Liver (tissue), 9 donors: ENCODE data around the gene SHTN1. TPM values are rescaled to one million over a fixed set of nuclear protein-coding genes. Genes with fewer than 3 reads are reported as not detected.

Source experiments
- DNase-seq: peaks from one replicate; pipeline ENCODE4 v3.0.0-alpha.2; 2017; ENCODE audit warnings: low spot score
- H3K27ac ChIP-seq, 2 donors: one replicate each; pipeline ENCODE4 v1.7.0; 2013; ENCODE audit warnings: inconsistent platforms in 2 of 2, low read length in 2 of 2, control low read depth in 1 of 2, low read depth in 1 of 2, mild to moderate bottlenecking in 1 of 2
- H3K27me3 ChIP-seq, 4 donors: one replicate each; pipeline versions ENCODE4 v1.6.1 to v1.7.0; 2013; ENCODE audit warnings: low read length in 3 of 4, inconsistent platforms in 1 of 4, mild to moderate bottlenecking in 1 of 4, moderate library complexity in 1 of 4; ENCODE audit not compliant: control insufficient read depth in 4 of 4, insufficient read depth in 4 of 4
- H3K36me3 ChIP-seq, 4 donors: one replicate each; pipeline versions ENCODE4 v1.6.1 to v1.7.0; 2013; ENCODE audit warnings: low read length in 3 of 4, mild to moderate bottlenecking in 3 of 4, low read depth in 1 of 4, moderate library complexity in 1 of 4; ENCODE audit not compliant: control insufficient read depth in 4 of 4, insufficient read depth in 3 of 4
- H3K4me1 ChIP-seq, 4 donors: one replicate each; pipeline versions ENCODE4 v1.6.1 to v1.7.0; 2013; ENCODE audit warnings: low read length in 3 of 4, mild to moderate bottlenecking in 3 of 4, moderate library complexity in 1 of 4; ENCODE audit not compliant: control insufficient read depth in 4 of 4, insufficient read depth in 4 of 4
- H3K4me3 ChIP-seq, 3 donors: one replicate each; pipeline versions ENCODE4 v1.6.1 to v1.7.0; 2013; ENCODE audit warnings: low read length in 3 of 3, control low read depth in 1 of 3, low read depth in 1 of 3, mild to moderate bottlenecking in 1 of 3
- H3K9ac ChIP-seq, 2 donors: one replicate each; pipeline ENCODE4 v1.7.0; 2013; ENCODE audit warnings: low read length in 2 of 2, mild to moderate bottlenecking in 2 of 2, moderate library complexity in 2 of 2, control low read depth in 1 of 2, low read depth in 1 of 2
- H3K9me3 ChIP-seq, 4 donors: one replicate each; pipeline versions ENCODE4 v1.6.1 to v1.7.0; 2013; ENCODE audit warnings: low read length in 3 of 4; ENCODE audit not compliant: control insufficient read depth in 4 of 4
- EGR1 ChIP-seq, 2 donors: IDR thresholded peaks; 2 replicates each; pipeline ENCODE4 v1.6.1; 2016 to 2018; ENCODE audit warnings: antibody characterized with exemption in 2 of 2, low read depth in 2 of 2
- FOXA1 ChIP-seq: IDR thresholded peaks from 2 replicates; pipeline ENCODE4 v1.6.1; 2016; ENCODE audit warnings: antibody characterized with exemption
- FOXA2 ChIP-seq: IDR thresholded peaks from 2 replicates; pipeline ENCODE4 v1.6.1; 2016; ENCODE audit warnings: antibody characterized with exemption
- GABPA ChIP-seq, 2 donors: IDR thresholded peaks in 1 of 2; conservative IDR thresholded peaks in 1 of 2; 2 replicates each; pipeline ENCODE4 v1.6.1; 2016; ENCODE audit warnings: antibody characterized with exemption in 2 of 2, mild to moderate bottlenecking in 1 of 2, moderate library complexity in 1 of 2
- HNF4A ChIP-seq, 2 donors: conservative IDR thresholded peaks; 2 replicates each; pipeline ENCODE4 v1.6.1; 2016; ENCODE audit warnings: antibody characterized with exemption in 2 of 2, mild to moderate bottlenecking in 2 of 2
- HNF4G ChIP-seq: IDR thresholded peaks from 2 replicates; pipeline ENCODE4 v1.6.1; 2016; ENCODE audit warnings: antibody characterized with exemption
- JUND ChIP-seq, 2 donors: IDR thresholded peaks; 2 replicates each; pipeline ENCODE4 v1.6.1; 2016; ENCODE audit warnings: antibody characterized with exemption in 2 of 2
- NR2F2 ChIP-seq: IDR thresholded peaks from 2 replicates; pipeline ENCODE4 v1.6.1; 2016; ENCODE audit warnings: antibody characterized with exemption
- RAD21 ChIP-seq, 2 donors: IDR thresholded peaks; 2 replicates each; pipeline ENCODE4 v1.6.1; 2016; ENCODE audit warnings: antibody characterized with exemption in 2 of 2, mild to moderate bottlenecking in 2 of 2
- RXRA ChIP-seq, 2 donors: IDR thresholded peaks; 2 replicates each; pipeline ENCODE4 v1.6.1; 2017 to 2018; ENCODE audit warnings: antibody characterized with exemption in 2 of 2, mild to moderate bottlenecking in 1 of 2
- SP1 ChIP-seq: IDR thresholded peaks from 2 replicates; pipeline ENCODE4 v1.6.1; 2018; ENCODE audit warnings: antibody characterized with exemption, mild to moderate bottlenecking
- TAF1 ChIP-seq: conservative IDR thresholded peaks from 2 replicates; pipeline ENCODE4 v1.6.1; 2016; ENCODE audit warnings: antibody characterized with exemption, mild to moderate bottlenecking
- YY1 ChIP-seq: IDR thresholded peaks from 2 replicates; pipeline ENCODE4 v1.6.1; 2016; ENCODE audit warnings: antibody characterized with exemption, mild to moderate bottlenecking
- WGBS: extraction: QIAGEN DNeasy Blood & Tissue Kit; methylation state at CpG from one replicate; pipeline ENCODE4 v1.1.7; 2013; 5-methylcytosine and 5-hydroxymethylcytosine counted together
- polyA plus RNA-seq, 2 donors: library from polyadenylated mRNA; stranded (reverse) in 1 of 2; unstranded in 1 of 2; fragments of 200-250 nt in 1 of 2; fragments of >200 nt in 1 of 2; fragmentation: Nextera tagmentation in 1 of 2; extraction: Ambion mirVana in 1 of 2; gene quantifications; one replicate each; pipeline versions ENCODE4 v1.2.1 to v1.2.3, GENCODE V29; 2013 to 2015
- total RNA-seq, 2 donors: library from RNA; depleted of rRNA; stranded (reverse); fragments of >200 nt; gene quantifications; one replicate each; pipeline ENCODE4 v1.2.3, GENCODE V29; 2014
- TF ChIP-seq, protein P1 (sequence below): IDR thresholded peaks from 2 replicates; pipeline ENCODE4 v1.6.1; 2016; ENCODE audit warnings: antibody characterized with exemption
- TF ChIP-seq, protein P2 (sequence below): IDR thresholded peaks from 2 replicates; pipeline ENCODE4 v1.6.1; 2016; ENCODE audit warnings: antibody characterized with exemption
- TF ChIP-seq, protein P3 (sequence below): fragments of 150-350 bp; IDR thresholded peaks from 2 replicates; pipeline ENCODE4 v1.5.1; 2017; ENCODE audit warnings: improper control_type of control experiment, low read depth, low read length; ENCODE audit not compliant: missing input control
- TF ChIP-seq, protein P4 (sequence below): IDR thresholded peaks from 2 replicates; pipeline ENCODE4 v1.6.1; 2016; ENCODE audit warnings: antibody characterized with exemption
- donor health status: healthy.
- donor health status: healthy.
- donor health status: healthy.
- donor health status: healthy.
- donor health status: healthy.

Gene SHTN1
- total and polyA plus RNA-seq, 4 donors: 3.2 to 11.7 (median 10.3) TPM

DNA sequence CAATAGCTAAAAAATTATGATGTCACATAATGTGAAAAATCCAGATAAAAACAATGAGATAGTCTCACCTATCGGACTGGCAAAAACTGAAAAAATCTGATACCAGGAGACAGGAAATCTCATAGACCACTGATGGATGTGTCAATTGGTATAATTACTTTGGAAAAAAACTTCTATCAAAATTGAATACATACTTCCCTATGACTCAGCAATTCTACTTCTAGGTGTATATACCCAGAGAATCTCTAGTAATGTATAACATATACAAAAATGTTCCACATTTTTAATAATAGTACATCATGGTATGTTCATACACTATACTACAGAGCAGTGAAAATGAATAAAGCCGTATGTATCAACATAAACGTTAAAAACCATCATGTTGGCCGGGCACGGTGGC lies 34.9 kb downstream of the SHTN1 start:
- DNase-seq: no peak
- H3K9me3 ChIP-seq: no peaks in the 10 kb centered on the region
- H3K27ac ChIP-seq: no peak overlapping the region
- TF ChIP-seq, protein P1, sequence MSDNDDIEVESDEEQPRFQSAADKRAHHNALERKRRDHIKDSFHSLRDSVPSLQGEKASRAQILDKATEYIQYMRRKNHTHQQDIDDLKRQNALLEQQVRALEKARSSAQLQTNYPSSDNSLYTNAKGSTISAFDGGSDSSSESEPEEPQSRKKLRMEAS: no peak
- TF ChIP-seq RXRA (IDR thresholded peaks at IDR 0.05) (no peak), HNF4G (no peak), NR2F2 (no peak), HNF4A (conservative IDR thresholded peaks at IDR 0.05) (no peak), TAF1 (no peak), FOXA1 (no peak), EGR1 (IDR thresholded peaks at IDR 0.05; ENCODE audit: low read depth in 2 of 2) (no peak), YY1 (no peak)
- TF ChIP-seq, protein P2, sequence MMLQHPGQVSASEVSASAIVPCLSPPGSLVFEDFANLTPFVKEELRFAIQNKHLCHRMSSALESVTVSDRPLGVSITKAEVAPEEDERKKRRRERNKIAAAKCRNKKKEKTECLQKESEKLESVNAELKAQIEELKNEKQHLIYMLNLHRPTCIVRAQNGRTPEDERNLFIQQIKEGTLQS: no peak
- TF ChIP-seq, protein P3, sequence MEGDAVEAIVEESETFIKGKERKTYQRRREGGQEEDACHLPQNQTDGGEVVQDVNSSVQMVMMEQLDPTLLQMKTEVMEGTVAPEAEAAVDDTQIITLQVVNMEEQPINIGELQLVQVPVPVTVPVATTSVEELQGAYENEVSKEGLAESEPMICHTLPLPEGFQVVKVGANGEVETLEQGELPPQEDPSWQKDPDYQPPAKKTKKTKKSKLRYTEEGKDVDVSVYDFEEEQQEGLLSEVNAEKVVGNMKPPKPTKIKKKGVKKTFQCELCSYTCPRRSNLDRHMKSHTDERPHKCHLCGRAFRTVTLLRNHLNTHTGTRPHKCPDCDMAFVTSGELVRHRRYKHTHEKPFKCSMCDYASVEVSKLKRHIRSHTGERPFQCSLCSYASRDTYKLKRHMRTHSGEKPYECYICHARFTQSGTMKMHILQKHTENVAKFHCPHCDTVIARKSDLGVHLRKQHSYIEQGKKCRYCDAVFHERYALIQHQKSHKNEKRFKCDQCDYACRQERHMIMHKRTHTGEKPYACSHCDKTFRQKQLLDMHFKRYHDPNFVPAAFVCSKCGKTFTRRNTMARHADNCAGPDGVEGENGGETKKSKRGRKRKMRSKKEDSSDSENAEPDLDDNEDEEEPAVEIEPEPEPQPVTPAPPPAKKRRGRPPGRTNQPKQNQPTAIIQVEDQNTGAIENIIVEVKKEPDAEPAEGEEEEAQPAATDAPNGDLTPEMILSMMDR: no peak
- TF ChIP-seq, protein P4, sequence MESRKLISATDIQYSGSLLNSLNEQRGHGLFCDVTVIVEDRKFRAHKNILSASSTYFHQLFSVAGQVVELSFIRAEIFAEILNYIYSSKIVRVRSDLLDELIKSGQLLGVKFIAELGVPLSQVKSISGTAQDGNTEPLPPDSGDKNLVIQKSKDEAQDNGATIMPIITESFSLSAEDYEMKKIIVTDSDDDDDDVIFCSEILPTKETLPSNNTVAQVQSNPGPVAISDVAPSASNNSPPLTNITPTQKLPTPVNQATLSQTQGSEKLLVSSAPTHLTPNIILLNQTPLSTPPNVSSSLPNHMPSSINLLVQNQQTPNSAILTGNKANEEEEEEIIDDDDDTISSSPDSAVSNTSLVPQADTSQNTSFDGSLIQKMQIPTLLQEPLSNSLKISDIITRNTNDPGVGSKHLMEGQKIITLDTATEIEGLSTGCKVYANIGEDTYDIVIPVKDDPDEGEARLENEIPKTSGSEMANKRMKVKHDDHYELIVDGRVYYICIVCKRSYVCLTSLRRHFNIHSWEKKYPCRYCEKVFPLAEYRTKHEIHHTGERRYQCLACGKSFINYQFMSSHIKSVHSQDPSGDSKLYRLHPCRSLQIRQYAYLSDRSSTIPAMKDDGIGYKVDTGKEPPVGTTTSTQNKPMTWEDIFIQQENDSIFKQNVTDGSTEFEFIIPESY: no peak
- no peak overlapping the region for H3K4me3 ChIP-seq
- no peak overlapping the region for H3K9ac ChIP-seq
- H3K4me1 ChIP-seq: no peaks in the 10 kb centered on the region
- 96% methylated on average over 5 of the region's 5 CpGs for WGBS
- no peaks in the 10 kb centered on the region for H3K27me3 ChIP-seq
- peaks cover 1 to 6% (median 5%) of the 10 kb centered on the region in 4 donors for H3K36me3 ChIP-seq

DNA sequence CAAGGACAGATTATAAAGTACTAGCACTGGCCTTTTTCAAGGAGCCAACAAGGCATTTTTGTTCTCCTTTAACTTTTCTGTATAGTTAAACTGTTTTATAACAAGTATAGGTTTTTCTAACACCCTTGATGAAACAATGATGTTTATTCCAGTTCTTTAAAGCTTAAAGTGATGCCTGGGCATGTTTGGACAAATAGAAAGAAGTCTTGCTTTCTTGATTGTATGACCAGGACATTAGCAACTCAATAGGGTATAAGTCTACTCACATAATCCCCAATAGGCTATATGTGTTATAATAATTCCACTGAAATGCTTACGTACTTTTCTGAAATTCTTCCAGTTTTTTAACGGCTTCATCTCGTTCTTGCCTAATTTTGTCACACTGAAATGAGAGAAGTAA lies 36.7 kb downstream of the SHTN1 start:
- no peak for DNase-seq
- Histone ChIP-seq H3K9ac (no peak overlapping the region), H3K9me3 (no peaks in the 10 kb centered on the region), H3K4me3 (no peak overlapping the region), H3K4me1 (no peaks in the 10 kb centered on the region), H3K36me3 (peaks cover 1 to 6% (median 5%) of the 10 kb centered on the region in 4 donors), H3K27me3 (no peaks in the 10 kb centered on the region), H3K27ac (no peak overlapping the region)
- 97% methylated on average over 3 of the region's 3 CpGs for WGBS
- TF ChIP-seq NR2F2 (no peak), FOXA2 (no peak), HNF4G (no peak), TAF1 (no peak), RAD21 (IDR thresholded peaks at IDR 0.05) (no peak), SP1 (no peak), GABPA (IDR thresholded peaks at IDR 0.05 in 1 of 2, conservative IDR thresholded peaks at IDR 0.05 in 1 of 2) (no peak), FOXA1 (no peak), YY1 (no peak), JUND (IDR thresholded peaks at IDR 0.05) (no peak), HNF4A (conservative IDR thresholded peaks at IDR 0.05) (no peak), EGR1 (IDR thresholded peaks at IDR 0.05; ENCODE audit: low read depth in 2 of 2) (no peak), RXRA (IDR thresholded peaks at IDR 0.05) (no peak)
- TF ChIP-seq, protein P2: no peak
- TF ChIP-seq, protein P3: no peak
- TF ChIP-seq, protein P4: no peak
